ENCODE measurements around the gene SULF2.

- TF ChIP-seq EZH2 (IDR thresholded peaks at IDR 0.05; ENCODE audit: low read depth): no peak
- TF ChIP-seq, protein P1, sequence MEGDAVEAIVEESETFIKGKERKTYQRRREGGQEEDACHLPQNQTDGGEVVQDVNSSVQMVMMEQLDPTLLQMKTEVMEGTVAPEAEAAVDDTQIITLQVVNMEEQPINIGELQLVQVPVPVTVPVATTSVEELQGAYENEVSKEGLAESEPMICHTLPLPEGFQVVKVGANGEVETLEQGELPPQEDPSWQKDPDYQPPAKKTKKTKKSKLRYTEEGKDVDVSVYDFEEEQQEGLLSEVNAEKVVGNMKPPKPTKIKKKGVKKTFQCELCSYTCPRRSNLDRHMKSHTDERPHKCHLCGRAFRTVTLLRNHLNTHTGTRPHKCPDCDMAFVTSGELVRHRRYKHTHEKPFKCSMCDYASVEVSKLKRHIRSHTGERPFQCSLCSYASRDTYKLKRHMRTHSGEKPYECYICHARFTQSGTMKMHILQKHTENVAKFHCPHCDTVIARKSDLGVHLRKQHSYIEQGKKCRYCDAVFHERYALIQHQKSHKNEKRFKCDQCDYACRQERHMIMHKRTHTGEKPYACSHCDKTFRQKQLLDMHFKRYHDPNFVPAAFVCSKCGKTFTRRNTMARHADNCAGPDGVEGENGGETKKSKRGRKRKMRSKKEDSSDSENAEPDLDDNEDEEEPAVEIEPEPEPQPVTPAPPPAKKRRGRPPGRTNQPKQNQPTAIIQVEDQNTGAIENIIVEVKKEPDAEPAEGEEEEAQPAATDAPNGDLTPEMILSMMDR (conservative IDR thresholded peaks at IDR 0.05): no peak
These were observed 30.9 kb downstream of the SULF2 start for GRCh38 chr20:47754388-47754715.

Measured in PC-9 (cell line).